Dedifferentiated amniotic fluid mesenchymal stem cell (primary cell): ENCODE measurements around the gene VENTX.

Experiments used
- DNase-seq: peaks from one replicate; pipeline ENCODE4 v3.0.0-alpha.2; 2016; ENCODE audit errors: extremely low spot score

Gene VENTX

DNA sequence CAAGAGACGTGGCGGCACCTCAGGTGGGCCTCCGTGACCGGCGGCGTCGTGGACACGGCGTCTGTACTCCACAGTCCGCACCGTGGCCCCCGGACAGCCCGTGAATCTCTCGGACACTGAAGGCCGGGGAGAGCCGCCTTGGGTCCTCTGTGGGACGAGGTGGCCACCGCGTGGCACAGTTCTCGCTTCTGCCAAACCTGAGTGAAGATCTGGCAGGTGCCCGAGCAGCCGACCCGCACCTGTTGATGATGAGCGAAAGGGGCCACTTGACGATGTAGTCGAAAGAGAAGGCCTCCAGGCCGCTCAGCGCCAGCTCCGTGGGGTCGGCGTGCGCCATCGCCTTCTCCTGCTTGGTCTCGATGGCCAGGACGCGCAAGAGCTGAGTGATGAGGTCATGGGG is 47.6 kb downstream of the VENTX start:
- no peak for DNase-seq

DNA sequence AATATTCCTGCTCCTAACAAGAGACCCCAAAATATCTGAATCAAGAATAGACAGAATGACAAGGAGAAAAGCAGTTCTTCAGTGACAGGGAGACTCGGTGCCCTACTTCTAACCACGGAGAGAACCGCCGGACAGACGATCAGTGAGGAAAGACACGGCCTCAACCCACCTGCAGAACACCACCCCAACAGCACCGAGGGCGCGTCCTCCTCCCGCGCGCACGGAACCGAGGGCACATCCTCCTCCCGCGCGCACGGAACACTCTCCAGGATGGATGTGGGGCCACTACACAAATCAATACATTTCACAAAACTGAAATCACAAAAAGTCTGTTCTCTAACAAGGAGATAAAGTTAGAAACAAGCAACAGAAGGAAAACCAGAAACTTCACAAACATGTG is 48.7 kb downstream of the VENTX start:
- DNase-seq = no peak

- DNase-seq = no peak
Observed at GRCh38 chr10:133287832-133288500, 50.3 kb downstream of the VENTX start.

DNA sequence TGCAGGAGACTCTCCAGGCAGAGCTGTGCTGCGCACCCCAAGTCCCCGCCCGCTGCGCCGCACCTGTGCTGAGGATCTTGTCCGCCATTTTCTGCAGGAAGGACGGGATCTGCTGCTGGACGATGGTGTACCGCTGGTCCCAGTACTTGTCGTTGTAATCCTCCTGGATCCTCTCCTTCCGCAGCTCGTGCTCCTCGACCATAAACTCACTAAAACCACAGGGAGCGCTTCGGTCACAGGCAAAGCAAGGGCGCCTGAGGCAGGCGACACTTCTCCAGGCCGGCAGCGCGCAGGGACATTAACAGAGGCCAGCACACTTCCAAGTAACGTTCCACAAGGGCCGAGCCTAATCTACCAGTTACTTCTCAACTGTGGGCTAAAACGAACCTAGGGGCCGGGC is 52.1 kb downstream of the VENTX start:
- no peak for DNase-seq
